Kidney (tissue), 14 donors: ENCODE measurements around the gene RIC8B. TPM values are rescaled to one million over a fixed set of nuclear protein-coding genes. Genes with fewer than 3 reads are reported as not detected.

Source experiments
- DNase-seq, 5 donors: peaks; one replicate each; pipeline ENCODE4 v3.0.0-alpha.2; 2013 to 2020
- FAIRE-seq: peaks from 2 replicates; lab custom pipeline; 2012; peaks lifted over from hg19 to GRCh38; lab: Jason Lieb, UNC
- H3K27ac ChIP-seq, 2 donors: one replicate each; pipeline ENCODE4 v1.7.0; 2013; ENCODE audit warnings: low read depth in 2 of 2, low read length in 2 of 2, inconsistent platforms in 1 of 2
- H3K27me3 ChIP-seq: one replicate; pipeline ENCODE4 v1.7.1; 2013; ENCODE audit warnings: low read length, inconsistent platforms; ENCODE audit not compliant: control insufficient read depth, insufficient read depth
- H3K36me3 ChIP-seq, 3 donors: one replicate each; pipeline versions ENCODE4 v1.7.0 to v1.7.1; 2013; ENCODE audit warnings: low read length in 3 of 3, control low read depth in 1 of 3, inconsistent platforms in 1 of 3; ENCODE audit not compliant: insufficient read depth in 3 of 3, control insufficient read depth in 2 of 3
- H3K4me1 ChIP-seq, 3 donors: one replicate each; pipeline versions ENCODE4 v1.7.0 to v1.7.1; 2013; ENCODE audit warnings: low read length in 3 of 3, inconsistent platforms in 1 of 3, low read depth in 1 of 3; ENCODE audit not compliant: control insufficient read depth in 2 of 3, insufficient read depth in 2 of 3
- H3K4me3 ChIP-seq, 3 donors: one replicate each; pipeline versions ENCODE4 v1.7.0 to v1.8.1; 2013; ENCODE audit warnings: low read length in 3 of 3, control low read depth in 1 of 3, inconsistent platforms in 1 of 3
- H3K9ac ChIP-seq, 3 donors: one replicate each; pipeline versions ENCODE4 v1.7.0 to v1.7.1; 2013; ENCODE audit warnings: low read length in 3 of 3, control low read depth in 1 of 3, inconsistent platforms in 1 of 3
- H3K9me3 ChIP-seq, 3 donors: one replicate each; pipeline versions ENCODE4 v1.7.0 to v1.7.1; 2013; ENCODE audit warnings: low read length in 3 of 3, control low read depth in 1 of 3, inconsistent platforms in 1 of 3; ENCODE audit not compliant: control insufficient read depth in 2 of 3, insufficient read depth in 1 of 3
- CTCF ChIP-seq: IDR thresholded peaks from 3 replicates; pipeline ENCODE4 v1.5.1; 2012; ENCODE audit warnings: mild to moderate bottlenecking, moderate library complexity, borderline replicate concordance; ENCODE audit not compliant: insufficient read depth; ENCODE audit errors: extremely low read depth
- intact Hi-C: fragments of 100-400 bp; cut with DNase I; formaldehyde crosslinking; loops from one replicate; pipeline ENCODE4 v1.11.1; 2022
- polyA plus RNA-seq: library from polyadenylated mRNA; stranded (reverse); fragments of 350-450 nt; fragmentation: Illumina TruSeq; extraction: RNeasy Lipid Tissue Mini Kit (QIAGEN cat#74804); gene quantifications from one replicate; pipeline ENCODE4 v1.2.3, GENCODE V29; 2014; ENCODE audit warnings: low read depth, low replicate concordance; ENCODE audit not compliant: insufficient read depth
- total RNA-seq: library from RNA; stranded (reverse); fragmentation: NEBNext Ultra II Directional; extraction: Animal tissue kit (Norgen Biotek cat#: 25700); gene quantifications from one replicate; pipeline ENCODE4 v1.2.1, GENCODE V29; 2021
- donor health status: control.
- donor health status: control.
- donor health status: control.
- donor health status: control.
- donor health status: control.
- donor health status: DM: yes; HTN: yes; CAD: no.
- donor health status: Normal renal cell carcinoma (clear cell type).

Gene RIC8B
- total and polyA plus RNA-seq, 2 donors from 2014 or later: 7.7 to 18.0 TPM

GRCh38 chr12:106729611-106730010 lies 44.9 kb upstream of the RIC8B start:
- no peaks in the 10 kb centered on the region for H3K9me3 ChIP-seq
- DNase-seq: peak in 3 of 5 donors; percentile 51 to 83 (median 72)
- no peaks in the 10 kb centered on the region for H3K27me3 ChIP-seq
- no peaks in the 10 kb centered on the region for H3K36me3 ChIP-seq
- H3K4me1 ChIP-seq: peaks cover 0 to 2% (median 0%) of the 10 kb centered on the region in 3 donors
- intact Hi-C loops: no loop called here
- no peak for FAIRE-seq
- H3K9ac ChIP-seq: no peak overlapping the region
- no peak overlapping the region for H3K27ac ChIP-seq
- no peak overlapping the region for H3K4me3 ChIP-seq
- TF ChIP-seq CTCF: no peak

- Histone ChIP-seq H3K4me3 (no peak overlapping the region), H3K27me3 (no peaks in the 10 kb centered on the region), H3K36me3 (no peaks in the 10 kb centered on the region), H3K27ac (no peak overlapping the region), H3K9ac (no peak overlapping the region), H3K9me3 (no peaks in the 10 kb centered on the region), H3K4me1 (peaks cover 0 to 2% (median 0%) of the 10 kb centered on the region in 3 donors)
- FAIRE-seq: no peak
- no peak for TF ChIP-seq CTCF
- intact Hi-C loops: no loop called here
- DNase-seq: no peak
These were observed 41.6 kb upstream of the RIC8B start for GRCh38 chr12:106732890-106733289.

- no peak for FAIRE-seq
- no peak for DNase-seq
These were observed 40.8 kb upstream of the RIC8B start for GRCh38 chr12:106733660-106734059.

More at GRCh38 chr12:106733660-106734059, 40.8 kb upstream of the RIC8B start:
- no peaks in the 10 kb centered on the region for H3K36me3 ChIP-seq
- H3K9me3 ChIP-seq: no peaks in the 10 kb centered on the region
- H3K27me3 ChIP-seq: no peaks in the 10 kb centered on the region
- no peak overlapping the region for H3K9ac ChIP-seq
- H3K27ac ChIP-seq: no peak overlapping the region
- no peak for TF ChIP-seq CTCF
- H3K4me1 ChIP-seq: peaks cover 0 to 2% (median 0%) of the 10 kb centered on the region in 3 donors
- H3K4me3 ChIP-seq: no peak overlapping the region
- intact Hi-C loops: no loop called here
